HepG2 (cell line): Measurements from ENCODE around the gene GPR6. TPM values are rescaled to one million over a fixed set of nuclear protein-coding genes. Genes with fewer than 3 reads are reported as not detected.

Source experiments
- ATAC-seq: fragments of 200-7000 bp; cut with Tn5 transposase; 3 replicates; pipeline ENCODE4 v1.9.1; 2020; ENCODE audit warnings: mild to moderate bottlenecking, moderate library complexity
- BruUV-seq: library from RNA; stranded (reverse); fragments of 400-500 nt; replicated peaks from 2 replicates; lab custom pipeline; 2021; lab: Mats Ljungman, UMichigan
- CTCF ChIA-PET: fragments of 300-600 bp; formaldehyde crosslinking; extraction: SDS; loops from one replicate; lab custom pipeline; 2021; ENCODE audit warnings: low total read pairs, inconsistent platforms, low intra/inter-chr PET ratio; lab: Yijun Ruan, JAX
- POLR2A ChIA-PET: fragments of 350-600 bp; sonication (Branson Sonifier 250); formaldehyde crosslinking; loops from one replicate; lab custom pipeline; 2020; ENCODE audit warnings: antibody characterized with exemption, inconsistent platforms; lab: Yijun Ruan, JAX
- DNase-seq: peaks from one replicate; pipeline ENCODE4 v3.0.0-alpha.2; 2015; ENCODE audit warnings: low spot score
- FAIRE-seq: peaks from 3 replicates; lab custom pipeline; 2011; peaks lifted over from hg19 to GRCh38; lab: Jason Lieb, UNC
- H2AFZ ChIP-seq: one replicate; pipeline ENCODE4 v1.6.1; 2011; ENCODE audit warnings: low read length, inconsistent platforms
- H3K27ac ChIP-seq: fragments of 300-600 bp; 3 replicates; pipeline ENCODE4 v1.8.0; 2011; ENCODE audit warnings: mixed run types, mild to moderate bottlenecking, mixed read lengths, low read length, inconsistent platforms; ENCODE audit not compliant: insufficient read depth; ENCODE audit errors: extremely low read length
- H3K27me3 ChIP-seq, 2 experiments: fragments of 200-600 bp in 1 of 2; 2 replicates in 1 of 2; 3 replicates in 1 of 2; pipeline versions ENCODE4 v1.6.0 to v1.8.0; 2011; ENCODE audit warnings: low read length in 2 of 2, mild to moderate bottlenecking in 2 of 2, moderate library complexity in 2 of 2, inconsistent platforms in 1 of 2; ENCODE audit not compliant: insufficient read depth in 2 of 2, control insufficient read depth in 1 of 2
- H3K36me3 ChIP-seq, 2 experiments: fragments of 200-600 bp in 1 of 2; replicated peaks in 1 of 2; 2 replicates in 1 of 2; 3 replicates in 1 of 2; pipeline versions ENCODE4 v1.5.1 to v1.8.0; 2011; ENCODE audit warnings: low read length in 2 of 2, inconsistent platforms in 1 of 2; ENCODE audit not compliant: insufficient read depth in 2 of 2, control insufficient read depth in 1 of 2
- H3K4me1 ChIP-seq: 2 replicates; pipeline ENCODE4 v1.5.1; 2012; ENCODE audit warnings: low read length, inconsistent platforms; ENCODE audit not compliant: insufficient read depth
- H3K4me2 ChIP-seq: 2 replicates; pipeline ENCODE4 v1.6.0; 2011; ENCODE audit warnings: low read depth, low read length, inconsistent platforms
- H3K4me3 ChIP-seq, 3 experiments: fragments of 200-600 bp in 1 of 3; sonication (generic), shearing (Covaris generic) in 1 of 3; replicated peaks in 1 of 3; 2 replicates each; pipeline ENCODE4 v1.5.1; 2011 to 2016; ENCODE audit warnings: low read length in 3 of 3, inconsistent platforms in 2 of 3, low read depth in 2 of 3, mild to moderate bottlenecking in 2 of 3, control low read depth in 1 of 3, mixed read lengths in 1 of 3; ENCODE audit not compliant: insufficient read depth in 1 of 3
- H3K79me2 ChIP-seq: one replicate; pipeline ENCODE4 v1.6.1; 2011; ENCODE audit warnings: low read length, inconsistent platforms; ENCODE audit not compliant: insufficient read depth
- H3K9ac ChIP-seq: 2 replicates; pipeline ENCODE4 v1.6.0; 2011; ENCODE audit warnings: mild to moderate bottlenecking, low read depth, low read length, inconsistent platforms; ENCODE audit not compliant: insufficient read depth
- H3K9me3 ChIP-seq: 2 replicates; pipeline ENCODE4 v1.5.1; 2012; ENCODE audit warnings: mild to moderate bottlenecking, low read length
- H4K20me1 ChIP-seq: 2 replicates; pipeline ENCODE4 v1.6.0; 2011; ENCODE audit warnings: inconsistent platforms, mild to moderate bottlenecking, low read length, moderate library complexity; ENCODE audit not compliant: insufficient read depth
- ISL2 ChIP-seq: sonication (generic); formaldehyde crosslinking; IDR thresholded peaks from 2 replicates; pipeline ENCODE4 v1.5.0; 2020; ENCODE audit warnings: missing genetic modification reagents
- KDM3A ChIP-seq: IDR thresholded peaks from 2 replicates; pipeline ENCODE4 v1.6.1; 2018; ENCODE audit warnings: low read depth, missing compliant biosample characterization
- MEIS2 ChIP-seq: sonication (generic); formaldehyde crosslinking; IDR thresholded peaks from 2 replicates; pipeline ENCODE4 v1.9.0; 2021; ENCODE audit warnings: mild to moderate bottlenecking, missing genetic modification reagents
- RFXAP ChIP-seq: sonication (generic); formaldehyde crosslinking; IDR thresholded peaks from 2 replicates; pipeline ENCODE4 v1.4.0; 2020; ENCODE audit warnings: missing genetic modification reagents, borderline replicate concordance
- SP5 ChIP-seq: IDR thresholded peaks from 2 replicates; pipeline ENCODE4 v1.6.1; 2016; ENCODE audit warnings: low read depth, borderline replicate concordance
- TOE1 ChIP-seq: sonication (generic); formaldehyde crosslinking; IDR thresholded peaks from 2 replicates; pipeline ENCODE4 v1.4.0; 2020; ENCODE audit warnings: mild to moderate bottlenecking, missing genetic modification reagents
- ZBTB40 ChIP-seq, 2 experiments: fragments of 450-650 bp in 1 of 2; sonication (generic) in 1 of 2; formaldehyde crosslinking in 1 of 2; IDR thresholded peaks; 2 replicates each; pipeline versions ENCODE4 v1.6.1 to v1.8.0; 2016 to 2022; ENCODE audit warnings: antibody characterized with exemption in 1 of 2, mild to moderate bottlenecking in 1 of 2, missing genetic modification reagents in 1 of 2
- ZNF124 ChIP-seq: sonication (generic); formaldehyde crosslinking; IDR thresholded peaks from 2 replicates; pipeline ENCODE4 v1.4.0; 2020; ENCODE audit warnings: missing genetic modification reagents
- ZNF264 ChIP-seq: sonication (generic); formaldehyde crosslinking; IDR thresholded peaks from 2 replicates; pipeline ENCODE4 v1.4.0; 2020; ENCODE audit warnings: missing genetic modification reagents
- WGBS: methylation state at CpG from one replicate; pipeline ENCODE4 v1.1.6; 2017; ENCODE audit warnings: low lambda C conversion rate; 5-methylcytosine and 5-hydroxymethylcytosine counted together
- in situ Hi-C: cut with HindIII; loops from 2 replicates; pipeline ENCODE4 v1.10.0; 2017; ENCODE audit warnings: low pct_unique_long_range_greater_than_20kb; ENCODE audit not compliant: extremely low pct_ligation_motif_present
- intact Hi-C: fragments of 100-400 bp; cut with micrococcal nuclease; formaldehyde crosslinking; loops from one replicate; pipeline ENCODE4 v1.10.0; 2022; ENCODE audit not compliant: unreplicated experiment
- polyA plus RNA-seq, 8 experiments: library from polyadenylated mRNA; depleted of rRNA in 3 of 8; stranded (reverse) in 7 of 8; unstranded in 1 of 8; fragments of >200 nt; fragmentation: Illumina TruSeq in 4 of 8; extraction: Trizol in 4 of 8; gene quantifications; 2 replicates each; pipeline versions ENCODE4 v1.2.1 to v1.2.3, GENCODE V29; 2011 to 2016; ENCODE audit warnings: low read depth in 4 of 8, missing spikeins in 1 of 8, mixed read lengths in 1 of 8; ENCODE audit not compliant: insufficient read depth in 1 of 8
- total RNA-seq, 5 experiments: library from RNA; depleted of rRNA; stranded (reverse); fragments of >200 nt; fragmentation: Illumina TruSeq; extraction: Trizol; gene quantifications; 2 replicates each; pipeline ENCODE4 v1.2.3, GENCODE V29; 2016; ENCODE audit warnings: low read depth in 1 of 5

Gene GPR6
- total and polyA plus RNA-seq, 2 of the 13 experiments (the other 11 are each of a cell fraction or from before 2014, with no cell fraction given): not detected

- no peak for FAIRE-seq
- Histone ChIP-seq H4K20me1 (no peaks in the 10 kb centered on the region; the same call in 1 of the 2 replicates), H3K4me1 (no peaks in the 10 kb centered on the region)
- TF ChIP-seq SP5: no peak
- no peak for TF ChIP-seq MEIS2
- no peak for TF ChIP-seq RFXAP (CRISPR knock-in tag)
- no peak for TF ChIP-seq ZBTB40 (IDR thresholded peaks at IDR 0.05)
- no peak for TF ChIP-seq ZBTB40 (CRISPR knock-in tag; IDR thresholded peaks at IDR 0.05)
- no peak for TF ChIP-seq ZNF264 (CRISPR knock-in tag)
- TF ChIP-seq ISL2 (CRISPR knock-in tag): no peak
- TF ChIP-seq KDM3A: no peak
- no peak for TF ChIP-seq TOE1
- no peak for TF ChIP-seq ZNF124 (CRISPR knock-in tag)
- TF ChIP-seq, all 625 proteins: peak for 0
- Histone ChIP-seq H3K4me3 (no peak overlapping the region), H3K27me3 (0 out of 5 replicates have a peak, but pooled peaks cover 0 to 1% of the 10 kb centered on the region in 2 experiments), H3K9me3 (no peaks in the 10 kb centered on the region), H3K4me2 (no peak overlapping the region), H3K36me3 (no peaks in the 10 kb centered on the region), H3K79me2 (no peaks in the 10 kb centered on the region), H2AFZ (no peak overlapping the region), H3K27ac (no peak overlapping the region), H3K9ac (no peak overlapping the region)
- ATAC-seq (no peak), DNase-seq (no peak)
- CTCF ChIA-PET: no interaction called here
- POLR2A ChIA-PET: no interaction called here
- 3% methylated on average over 2 of the region's 2 CpGs for WGBS
- no TSS peak for BruUV-seq
- intact Hi-C loops (no loop called here), in situ Hi-C loops (no loop called here)
Measured at GRCh38 chr6:109955491-109955890, 22.6 kb upstream of the GPR6 start.
